AG04450 (cell line): ENCODE measurements around the gene HSD17B12. TPM values are rescaled to one million over a fixed set of nuclear protein-coding genes. Genes with fewer than 3 reads are reported as not detected.
"Not testable (repeated sequence)": the region's sequence is repeated elsewhere in the genome, so short reads cannot be mapped to it uniquely, and the experiment has no call there.

Experiments
- CTCF ChIA-PET: fragments of 300-600, 350-600 bp; formaldehyde crosslinking; extraction: SDS; loops from one replicate; lab custom pipeline; 2022; ENCODE audit warnings: antibody characterized with exemption, inconsistent platforms; lab: Charles Lee
- POLR2A ChIA-PET: fragments of 350-600 bp; formaldehyde crosslinking; extraction: SDS; loops from one replicate; lab custom pipeline; 2021; ENCODE audit warnings: antibody characterized with exemption, inconsistent platforms; lab: Yijun Ruan, JAX
- DNase-seq: peaks from one replicate; pipeline ENCODE4 v3.0.0-alpha.2; 2011; ENCODE audit warnings: low read depth, low spot score
- H3K27ac ChIP-seq: one replicate; pipeline ENCODE4 v1.5.1; 2012; ENCODE audit warnings: low read depth, low read length, control low read depth
- H3K27me3 ChIP-seq: one replicate; pipeline ENCODE4 v1.6.0; 2012; ENCODE audit warnings: low read length; ENCODE audit not compliant: control insufficient read depth, insufficient read depth
- H3K4me3 ChIP-seq: 2 replicates; pipeline ENCODE4 v1.5.1; 2011; ENCODE audit warnings: mild to moderate bottlenecking, low read depth, low read length, control low read depth
- H3K9me3 ChIP-seq: 2 replicates; pipeline ENCODE4 v1.5.1; 2012; ENCODE audit warnings: low read length; ENCODE audit not compliant: control insufficient read depth, insufficient read depth
- CTCF ChIP-seq: IDR thresholded peaks from 2 replicates; pipeline ENCODE4 v1.5.1; 2011; ENCODE audit warnings: low read depth, low read length, control low read depth, inconsistent platforms
- polyA plus RNA-seq: library from polyadenylated mRNA; depleted of rRNA; stranded (reverse); fragments of >200 nt; gene quantifications from 2 replicates; pipeline ENCODE4 v1.2.3, GENCODE V29; 2011

Gene HSD17B12
- polyA plus RNA-seq, 1 experiment: 59.3 TPM

- POLR2A ChIA-PET: no interaction called here
- DNase-seq: no peak
Observed at GRCh38 chr11:43676933-43677332, 3.6 kb upstream of the HSD17B12 start.

GRCh38 chr11:43681401-43681942 is 934 bp downstream of the HSD17B12 start:
- Histone ChIP-seq H3K27ac (peak overlapping the region; percentile 93), H3K9me3 (no peaks in the 10 kb centered on the region), H3K27me3 (no peaks in the 10 kb centered on the region), H3K4me3 (peak overlapping the region; percentile 85)
- ChIA-PET CTCF (interaction anchor here (1.1 kb wide), 1 partner anchor 170 kb away, joined by 15 read pairs; no protein-coding TSS in a partner anchor), POLR2A (interaction anchor here (1.6 kb wide), 1 partner anchor 150 kb away, joined by 5 read pairs; no protein-coding TSS in a partner anchor)
- no peak for DNase-seq
- TF ChIP-seq CTCF: no peak

More at GRCh38 chr11:43676933-43677332, 3.6 kb upstream of the HSD17B12 start:
- Histone ChIP-seq H3K27ac (no peak overlapping the region), H3K9me3 (no peaks in the 10 kb centered on the region), H3K27me3 (peaks cover 4% of the 10 kb centered on the region), H3K4me3 (no peak overlapping the region)
- no peak for TF ChIP-seq CTCF
- CTCF ChIA-PET: no interaction called here

GRCh38 chr11:43682081-43682480 is 1.5 kb downstream of the HSD17B12 start:
- CTCF ChIA-PET: interaction anchor here (1.1 kb wide), 1 partner anchor 170 kb away, joined by 15 read pairs; no protein-coding TSS in a partner anchor
- H3K9me3 ChIP-seq, H3K27me3 ChIP-seq, DNase-seq, POLR2A ChIA-PET, H3K27ac ChIP-seq: not testable (repeated sequence)
- H3K4me3 ChIP-seq: peak overlapping the region; percentile 85

- Histone ChIP-seq H3K27me3 (no peaks in the 10 kb centered on the region), H3K27ac (no peak overlapping the region), H3K4me3 (no peak overlapping the region), H3K9me3 (no peaks in the 10 kb centered on the region)
- no peak for DNase-seq
- TF ChIP-seq CTCF: no peak
- CTCF ChIA-PET: interaction anchor here (0.6 to 1.9 kb wide), 5 partner anchors 44 to 166 kb away, joined by 4 to 10 read pairs (median 5); no protein-coding TSS in a partner anchor
- POLR2A ChIA-PET: no interaction called here
Observed at GRCh38 chr11:43685440-43685839, 4.9 kb downstream of the HSD17B12 start.

GRCh38 chr11:43686207-43686606 is 5.7 kb downstream of the HSD17B12 start:
- DNase-seq: no peak
- CTCF ChIA-PET: interaction anchor here (0.6 to 1.9 kb wide), 6 partner anchors 79 to 403 kb away, joined by 3 to 10 read pairs (median 4); no protein-coding TSS in a partner anchor

More at GRCh38 chr11:43686207-43686606, 5.7 kb downstream of the HSD17B12 start:
- POLR2A ChIA-PET: no interaction called here
- Histone ChIP-seq H3K27me3 (no peaks in the 10 kb centered on the region), H3K4me3 (no peak overlapping the region), H3K9me3 (no peaks in the 10 kb centered on the region), H3K27ac (no peak overlapping the region)
- no peak for TF ChIP-seq CTCF
